Measurements from ENCODE around the gene ZNF292.
A peak's percentile ranks its signal among the peaks of the same experiment; 100 is the strongest.
"Not testable (repeated sequence)": the region's sequence is repeated elsewhere in the genome, so short reads cannot be mapped to it uniquely, and the experiment has no call there.

The ZNF292 gene

GRCh38 chr6:87164004-87164403 lies 8.6 kb downstream of the ZNF292 start:
- no peak for DNase-seq

- DNase-seq, result no peak
These were observed 9.1 kb downstream of the ZNF292 start for GRCh38 chr6:87164506-87164905.

- no peak for DNase-seq
These were observed 9.8 kb downstream of the ZNF292 start for GRCh38 chr6:87165185-87165584.

- no peak for DNase-seq
These were observed 16.7 kb downstream of the ZNF292 start for GRCh38 chr6:87171938-87172633.

GRCh38 chr6:87174078-87174579 lies 18.8 kb downstream of the ZNF292 start:
- peak in 1 of 2 donors; percentile 29 for DNase-seq

- no peak for DNase-seq
These were observed 21.1 kb downstream of the ZNF292 start for GRCh38 chr6:87176493-87176892.

- no peak for DNase-seq
These were observed 24.9 kb downstream of the ZNF292 start for GRCh38 chr6:87180105-87180728.

- no peak for DNase-seq
These were observed 26.5 kb downstream of the ZNF292 start for GRCh38 chr6:87181903-87182302.

- DNase-seq, result peak in 1 of 2 donors; percentile 26
These were observed 27.0 kb downstream of the ZNF292 start for GRCh38 chr6:87182321-87182720.

- no peak for DNase-seq
These were observed 27.6 kb downstream of the ZNF292 start for GRCh38 chr6:87182940-87183339.

GRCh38 chr6:87183687-87184086 lies 28.3 kb downstream of the ZNF292 start:
- no peak for DNase-seq

GRCh38 chr6:87184762-87185250 lies 29.4 kb downstream of the ZNF292 start:
- no peak for DNase-seq

GRCh38 chr6:87196275-87196842 lies 41.0 kb downstream of the ZNF292 start:
- no peak for DNase-seq

- DNase-seq, result no peak
These were observed 42.2 kb downstream of the ZNF292 start for GRCh38 chr6:87197547-87197946.

GRCh38 chr6:87198022-87198810 lies 42.9 kb downstream of the ZNF292 start:
- DNase-seq, result not testable (repeated sequence)

- DNase-seq, result no peak
These were observed 44.4 kb downstream of the ZNF292 start for GRCh38 chr6:87199787-87200186.

GRCh38 chr6:87200469-87201175 lies 45.3 kb downstream of the ZNF292 start:
- no peak for DNase-seq

- no peak for DNase-seq
These were observed 48.2 kb downstream of the ZNF292 start for GRCh38 chr6:87203448-87204023.

- DNase-seq, result no peak
These were observed 54.4 kb downstream of the ZNF292 start for GRCh38 chr6:87209812-87210211.

GRCh38 chr6:87210979-87211378 lies 55.6 kb downstream of the ZNF292 start:
- no peak for DNase-seq

GRCh38 chr6:87212596-87212995 lies 57.2 kb downstream of the ZNF292 start:
- DNase-seq, result no peak

GRCh38 chr6:87213364-87213763 lies 58.0 kb downstream of the ZNF292 start:
- DNase-seq, result no peak
